KMS-11 (cell line): Measurements from ENCODE around the gene TNS2.
A peak's percentile ranks its signal among the peaks of the same experiment; 100 is the strongest.

Source experiments
- H2AFZ ChIP-seq: fragments of 200-600 bp; sonication (generic); 2 replicates; pipeline ENCODE4 v1.6.1; 2016; ENCODE audit warnings: antibody characterized with exemption, mixed run types, low read depth
- H3K27ac ChIP-seq: fragments of 200-600 bp; sonication (generic); 2 replicates; pipeline ENCODE4 v1.6.1; 2016; ENCODE audit warnings: mild to moderate bottlenecking, mixed run types
- H3K27me3 ChIP-seq: fragments of 200-600 bp; sonication (generic); 2 replicates; pipeline ENCODE4 v1.6.1; 2017; ENCODE audit warnings: mild to moderate bottlenecking, low read depth, mixed run types, moderate library complexity; ENCODE audit not compliant: insufficient read depth
- H3K36me3 ChIP-seq: fragments of 200-600 bp; sonication (generic); 2 replicates; pipeline ENCODE4 v1.6.1; 2017; ENCODE audit warnings: mild to moderate bottlenecking, mixed run types; ENCODE audit not compliant: insufficient read depth
- H3K4me1 ChIP-seq: fragments of 200-600 bp; sonication (generic); 2 replicates; pipeline ENCODE4 v1.6.1; 2016; ENCODE audit warnings: mild to moderate bottlenecking, low read depth, mixed run types; ENCODE audit not compliant: poor library complexity, severe bottlenecking
- H3K4me2 ChIP-seq: fragments of 200-600 bp; sonication (generic); 2 replicates; pipeline ENCODE4 v1.7.0; 2016; ENCODE audit warnings: mild to moderate bottlenecking, mixed run types
- H3K4me3 ChIP-seq: fragments of 200-600 bp; sonication (generic); IDR thresholded peaks from 2 replicates; pipeline ENCODE4 v1.6.1; 2017; ENCODE audit warnings: low read depth, low read length, mixed read lengths; ENCODE audit not compliant: insufficient read depth
- H3K79me2 ChIP-seq: fragments of 200-600 bp; sonication (generic); 2 replicates; pipeline ENCODE4 v1.6.1; 2016; ENCODE audit warnings: low read depth, mixed run types; ENCODE audit not compliant: insufficient read depth
- H3K9ac ChIP-seq: fragments of 200-600 bp; sonication (generic); 2 replicates; pipeline ENCODE4 v1.6.1; 2016; ENCODE audit warnings: mild to moderate bottlenecking, mixed run types
- H4K20me1 ChIP-seq: fragments of 200-600 bp; sonication (generic); 2 replicates; pipeline ENCODE4 v1.6.1; 2016; ENCODE audit warnings: mild to moderate bottlenecking, mixed run types; ENCODE audit not compliant: insufficient read depth
- TF ChIP-seq, protein P1 (sequence below): fragments of 200-600 bp; sonication (generic); conservative IDR thresholded peaks from 2 replicates; pipeline ENCODE4 v1.6.1; 2017; ENCODE audit warnings: low read depth, mild to moderate bottlenecking, antibody characterized with exemption, low read length, moderate library complexity, mixed read lengths

TNS2 gene

GRCh38 chr12:53098354-53098981 is 48.6 kb downstream of the TNS2 start:
- peak overlapping the region; percentile 99 for H2AFZ ChIP-seq
- H3K36me3 ChIP-seq = no peaks in the 10 kb centered on the region
- H3K4me3 ChIP-seq = no peak overlapping the region
- peak overlapping the region; percentile 93 for H3K4me2 ChIP-seq
- H3K79me2 ChIP-seq = no peaks in the 10 kb centered on the region
- peak overlapping the region; percentile 45; the same call in 1 of the 2 replicates for H3K9ac ChIP-seq
- TF ChIP-seq, protein P1, sequence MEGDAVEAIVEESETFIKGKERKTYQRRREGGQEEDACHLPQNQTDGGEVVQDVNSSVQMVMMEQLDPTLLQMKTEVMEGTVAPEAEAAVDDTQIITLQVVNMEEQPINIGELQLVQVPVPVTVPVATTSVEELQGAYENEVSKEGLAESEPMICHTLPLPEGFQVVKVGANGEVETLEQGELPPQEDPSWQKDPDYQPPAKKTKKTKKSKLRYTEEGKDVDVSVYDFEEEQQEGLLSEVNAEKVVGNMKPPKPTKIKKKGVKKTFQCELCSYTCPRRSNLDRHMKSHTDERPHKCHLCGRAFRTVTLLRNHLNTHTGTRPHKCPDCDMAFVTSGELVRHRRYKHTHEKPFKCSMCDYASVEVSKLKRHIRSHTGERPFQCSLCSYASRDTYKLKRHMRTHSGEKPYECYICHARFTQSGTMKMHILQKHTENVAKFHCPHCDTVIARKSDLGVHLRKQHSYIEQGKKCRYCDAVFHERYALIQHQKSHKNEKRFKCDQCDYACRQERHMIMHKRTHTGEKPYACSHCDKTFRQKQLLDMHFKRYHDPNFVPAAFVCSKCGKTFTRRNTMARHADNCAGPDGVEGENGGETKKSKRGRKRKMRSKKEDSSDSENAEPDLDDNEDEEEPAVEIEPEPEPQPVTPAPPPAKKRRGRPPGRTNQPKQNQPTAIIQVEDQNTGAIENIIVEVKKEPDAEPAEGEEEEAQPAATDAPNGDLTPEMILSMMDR = no peak
- peaks cover 28% of the 10 kb centered on the region for H3K4me1 ChIP-seq
- no peak overlapping the region for H3K27ac ChIP-seq
- peaks cover 6% of the 10 kb centered on the region for H3K27me3 ChIP-seq
- H4K20me1 ChIP-seq = no peaks in the 10 kb centered on the region

GRCh38 chr12:53099071-53099882 is 49.4 kb downstream of the TNS2 start:
- H2AFZ ChIP-seq = peak overlapping the region; percentile 99; the same call in 1 of the 2 replicates
- H3K4me1 ChIP-seq = peaks cover 36% of the 10 kb centered on the region
- no peak overlapping the region for H3K9ac ChIP-seq
- no peaks in the 10 kb centered on the region for H3K36me3 ChIP-seq
- peak overlapping the region; percentile 93 for H3K4me2 ChIP-seq
- no peaks in the 10 kb centered on the region for H3K79me2 ChIP-seq
- no peaks in the 10 kb centered on the region for H4K20me1 ChIP-seq
- H3K27me3 ChIP-seq = peaks cover 6% of the 10 kb centered on the region
- TF ChIP-seq, protein P1 = peak; percentile 95
- no peak overlapping the region for H3K27ac ChIP-seq
- H3K4me3 ChIP-seq = no peak overlapping the region

GRCh38 chr12:53100466-53101151 is 50.7 kb downstream of the TNS2 start:
- Histone ChIP-seq H3K4me3 (no peak overlapping the region), H2AFZ (no peak overlapping the region), H3K4me1 (peaks cover 39% of the 10 kb centered on the region), H4K20me1 (no peaks in the 10 kb centered on the region), H3K36me3 (no peaks in the 10 kb centered on the region), H3K9ac (no peak overlapping the region), H3K79me2 (no peaks in the 10 kb centered on the region), H3K27ac (no peak overlapping the region), H3K4me2 (no peak overlapping the region), H3K27me3 (peaks cover 6% of the 10 kb centered on the region)
- TF ChIP-seq, protein P1 = no peak

- Histone ChIP-seq H3K4me1 (peaks cover 39% of the 10 kb centered on the region), H4K20me1 (no peaks in the 10 kb centered on the region), H3K4me3 (no peak overlapping the region), H3K79me2 (no peaks in the 10 kb centered on the region), H3K4me2 (no peak overlapping the region), H2AFZ (no peak overlapping the region), H3K27me3 (peaks cover 6% of the 10 kb centered on the region), H3K36me3 (no peaks in the 10 kb centered on the region), H3K27ac (no peak overlapping the region), H3K9ac (no peak overlapping the region)
- TF ChIP-seq, protein P1 = no peak
Observed at GRCh38 chr12:53101266-53101665, 51.4 kb downstream of the TNS2 start.
